Measurements from ENCODE around the gene ZNF280A. TPM values are rescaled to one million over a fixed set of nuclear protein-coding genes. Genes with fewer than 3 reads are reported as not detected.

Gene ZNF280A
- total and polyA plus RNA-seq, 9 of the 15 experiments (the other 6 are each of a cell fraction or from before 2014, with no cell fraction given) = 19.0 to 40.8 (median 28.6) TPM

GRCh38 chr22:22533417-22533816 is 13.3 kb upstream of the ZNF280A start (continued):
- TF ChIP-seq, protein P1, sequence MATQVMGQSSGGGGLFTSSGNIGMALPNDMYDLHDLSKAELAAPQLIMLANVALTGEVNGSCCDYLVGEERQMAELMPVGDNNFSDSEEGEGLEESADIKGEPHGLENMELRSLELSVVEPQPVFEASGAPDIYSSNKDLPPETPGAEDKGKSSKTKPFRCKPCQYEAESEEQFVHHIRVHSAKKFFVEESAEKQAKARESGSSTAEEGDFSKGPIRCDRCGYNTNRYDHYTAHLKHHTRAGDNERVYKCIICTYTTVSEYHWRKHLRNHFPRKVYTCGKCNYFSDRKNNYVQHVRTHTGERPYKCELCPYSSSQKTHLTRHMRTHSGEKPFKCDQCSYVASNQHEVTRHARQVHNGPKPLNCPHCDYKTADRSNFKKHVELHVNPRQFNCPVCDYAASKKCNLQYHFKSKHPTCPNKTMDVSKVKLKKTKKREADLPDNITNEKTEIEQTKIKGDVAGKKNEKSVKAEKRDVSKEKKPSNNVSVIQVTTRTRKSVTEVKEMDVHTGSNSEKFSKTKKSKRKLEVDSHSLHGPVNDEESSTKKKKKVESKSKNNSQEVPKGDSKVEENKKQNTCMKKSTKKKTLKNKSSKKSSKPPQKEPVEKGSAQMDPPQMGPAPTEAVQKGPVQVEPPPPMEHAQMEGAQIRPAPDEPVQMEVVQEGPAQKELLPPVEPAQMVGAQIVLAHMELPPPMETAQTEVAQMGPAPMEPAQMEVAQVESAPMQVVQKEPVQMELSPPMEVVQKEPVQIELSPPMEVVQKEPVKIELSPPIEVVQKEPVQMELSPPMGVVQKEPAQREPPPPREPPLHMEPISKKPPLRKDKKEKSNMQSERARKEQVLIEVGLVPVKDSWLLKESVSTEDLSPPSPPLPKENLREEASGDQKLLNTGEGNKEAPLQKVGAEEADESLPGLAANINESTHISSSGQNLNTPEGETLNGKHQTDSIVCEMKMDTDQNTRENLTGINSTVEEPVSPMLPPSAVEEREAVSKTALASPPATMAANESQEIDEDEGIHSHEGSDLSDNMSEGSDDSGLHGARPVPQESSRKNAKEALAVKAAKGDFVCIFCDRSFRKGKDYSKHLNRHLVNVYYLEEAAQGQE (IDR thresholded peaks at IDR 0.05; ENCODE audit: borderline replicate concordance) = no peak
- TF ChIP-seq, protein P1 (CRISPR knock-in tag; IDR thresholded peaks at IDR 0.05; ENCODE audit: low read depth) = no peak
- no peak for TF ChIP-seq HDAC1 (IDR thresholded peaks at IDR 0.05)
- TF ChIP-seq SRF (CRISPR knock-in tag; IDR thresholded peaks at IDR 0.05) = peak in 1 of 2 experiments; percentile 85; a peak in 1 of 4 replicates
- TF ChIP-seq WHSC1 (IDR thresholded peaks at IDR 0.05; ENCODE audit: low read length) = no peak
- no peak for TF ChIP-seq JUN (IDR thresholded peaks at IDR 0.05; ENCODE audit: borderline replicate concordance, low read depth, low read length)
- TF ChIP-seq JUN (CRISPR knock-in tag; IDR thresholded peaks at IDR 0.05; ENCODE audit: borderline replicate concordance) = no peak
- TF ChIP-seq ZNF212 (CRISPR knock-in tag; IDR thresholded peaks at IDR 0.05) = no peak
- no peak for TF ChIP-seq JUNB (CRISPR knock-in tag; conservative IDR thresholded peaks at IDR 0.05)
- no peak for TF ChIP-seq GABPB2 (CRISPR knock-in tag; conservative IDR thresholded peaks at IDR 0.05)
- no peak for TF ChIP-seq SMC3 (conservative IDR thresholded peaks at IDR 0.05; ENCODE audit: insufficient read depth, low read depth, low read length)
- no peak for TF ChIP-seq MYC (IDR thresholded peaks at IDR 0.05; ENCODE audit: low read depth, low read length)
- TF ChIP-seq MYC (CRISPR knock-in tag; IDR thresholded peaks at IDR 0.05; ENCODE audit: borderline replicate concordance, low read depth) = no peak
- TF ChIP-seq NFRKB (IDR thresholded peaks at IDR 0.05; ENCODE audit: low read depth) = no peak
- TF ChIP-seq ZNF699 (CRISPR knock-in tag; IDR thresholded peaks at IDR 0.05; ENCODE audit: insufficient replicate concordance) = peak; percentile 11
- TF ChIP-seq TAF7 (tag; IDR thresholded peaks at IDR 0.05) = no peak
- TF ChIP-seq ZNF146 (CRISPR knock-in tag; IDR thresholded peaks at IDR 0.05; ENCODE audit: unreplicated experiment) = no peak
- no peak for TF ChIP-seq RBFOX2 (IDR thresholded peaks at IDR 0.05; ENCODE audit: low read depth, low read length)
- no peak for TF ChIP-seq ASH1L (IDR thresholded peaks at IDR 0.05; ENCODE audit: borderline replicate concordance, low read depth, partially characterized antibody)
- TF ChIP-seq PTRF (tag; IDR thresholded peaks at IDR 0.05) = no peak
- no peak for TF ChIP-seq ZNF274 (IDR thresholded peaks at IDR 0.05; ENCODE audit: borderline replicate concordance, low read depth, low read length)
- TF ChIP-seq ZNF766 (CRISPR knock-in tag; conservative IDR thresholded peaks at IDR 0.05) = no peak
- TF ChIP-seq POLR2AphosphoS2 (IDR thresholded peaks at IDR 0.05; ENCODE audit: low read length) = no peak
- TF ChIP-seq ZNF785 (CRISPR knock-in tag; IDR thresholded peaks at IDR 0.05) = no peak
- no peak for TF ChIP-seq SRSF7 (optimal IDR thresholded peaks at IDR 0.05; ENCODE audit: low read depth, low read length)

Data from K562 (cell line).